ENCODE data around the gene WNK3. TPM values are rescaled to one million over a fixed set of nuclear protein-coding genes. Genes with fewer than 3 reads are reported as not detected.
"Not testable (repeated sequence)": the region's sequence is repeated elsewhere in the genome, so short reads cannot be mapped to it uniquely, and the experiment has no call there.

The WNK3 gene
- polyA plus RNA-seq, 3 donors, result not detected

GRCh38 chrX:54397113-54397512, 39.3 kb upstream of the WNK3 start:
- Mint-ChIP-seq H3K36me3 (no peaks in the 10 kb centered on the region), H3K9me3 (peaks cover 0 to 8% (median 2%) of the 10 kb centered on the region in 7 donors), H3K27ac (no peak overlapping the region), H3K27me3 (ENCODE audit: low read depth in 3 of 3) (peaks cover 6 to 11% (median 9%) of the 10 kb centered on the region in 3 donors), H3K4me1 (no peaks in the 10 kb centered on the region), H3K4me3 (no peak overlapping the region)
- H3K4me2 ChIP-seq (replicated peaks; ENCODE audit: extremely low read depth, low read length, poor library complexity, severe bottlenecking), result no peak overlapping the region
- no peak overlapping the region for H3K27ac ChIP-seq (ENCODE audit: low read depth in 1 of 2, low read length in 2 of 2)
- no peaks in the 10 kb centered on the region for H3K9me3 ChIP-seq (replicated peaks in 1 of 2; ENCODE audit: control insufficient read depth in 1 of 2, insufficient read depth in 1 of 2, low read length in 2 of 2)
- peaks cover 0 to 1% of the 10 kb centered on the region in 2 donors for H3K27me3 ChIP-seq (ENCODE audit: control insufficient read depth in 2 of 2, insufficient read depth in 2 of 2, low read length in 2 of 2)
- no peak overlapping the region for H3K9ac ChIP-seq (ENCODE audit: insufficient read depth, low read length, poor library complexity, severe bottlenecking)
- H3K36me3 ChIP-seq (replicated peaks in 1 of 2; ENCODE audit: control insufficient read depth in 1 of 2, insufficient read depth in 2 of 2, low read length in 2 of 2), result no peaks in the 10 kb centered on the region
- H2AFZ ChIP-seq (ENCODE audit: insufficient read depth, low read depth, low read length, poor library complexity, severe bottlenecking), result no peak overlapping the region
- H3K4me3 ChIP-seq (replicated peaks in 1 of 3; ENCODE audit: low read depth in 2 of 3, low read length in 3 of 3), result no peak overlapping the region
- no peaks in the 10 kb centered on the region for H3K79me2 ChIP-seq (ENCODE audit: insufficient read depth, low read length)
- TF ChIP-seq CTCF (IDR thresholded peaks at IDR 0.05), result no peak
- WGBS (ENCODE audit: insufficient coverage), result no CpG with 5 or more reads among the region's 1 CpG
- intact Hi-C loops (cut with micrococcal nuclease), result no loop called here
- no peaks in the 10 kb centered on the region for H4K20me1 ChIP-seq (ENCODE audit: insufficient read depth, low read length)
- H3K4me1 ChIP-seq (ENCODE audit: control insufficient read depth in 1 of 2, insufficient read depth in 2 of 2, low read length in 2 of 2), result no peaks in the 10 kb centered on the region
- DNase-seq, result no peak

GRCh38 chrX:54386314-54386713, 28.5 kb upstream of the WNK3 start:
- Mint-ChIP-seq H3K4me1 (no peaks in the 10 kb centered on the region), H3K9me3 (peaks cover 0 to 13% (median 0%) of the 10 kb centered on the region in 7 donors), H3K27ac (no peak overlapping the region), H3K4me3 (no peak overlapping the region), H3K27me3 (ENCODE audit: low read depth in 3 of 3) (peaks cover 0 to 4% (median 4%) of the 10 kb centered on the region in 3 donors), H3K36me3 (no peaks in the 10 kb centered on the region)
- Histone ChIP-seq H2AFZ (ENCODE audit: insufficient read depth, low read depth, low read length, poor library complexity, severe bottlenecking) (no peak overlapping the region), H3K4me1 (ENCODE audit: control insufficient read depth in 1 of 2, insufficient read depth in 2 of 2, low read length in 2 of 2) (no peaks in the 10 kb centered on the region), H4K20me1 (ENCODE audit: insufficient read depth, low read length) (no peaks in the 10 kb centered on the region), H3K79me2 (ENCODE audit: insufficient read depth, low read length) (no peaks in the 10 kb centered on the region), H3K4me2 (replicated peaks; ENCODE audit: extremely low read depth, low read length, poor library complexity, severe bottlenecking) (no peak overlapping the region), H3K27me3 (ENCODE audit: control insufficient read depth in 2 of 2, insufficient read depth in 2 of 2, low read length in 2 of 2) (no peaks in the 10 kb centered on the region), H3K27ac (ENCODE audit: low read depth in 1 of 2, low read length in 2 of 2) (no peak overlapping the region), H3K9ac (ENCODE audit: insufficient read depth, low read length, poor library complexity, severe bottlenecking) (no peak overlapping the region), H3K9me3 (replicated peaks in 1 of 2; ENCODE audit: control insufficient read depth in 1 of 2, insufficient read depth in 1 of 2, low read length in 2 of 2) (no peaks in the 10 kb centered on the region), H3K36me3 (replicated peaks in 1 of 2; ENCODE audit: control insufficient read depth in 1 of 2, insufficient read depth in 2 of 2, low read length in 2 of 2) (no peaks in the 10 kb centered on the region), H3K4me3 (replicated peaks in 1 of 3; ENCODE audit: low read depth in 2 of 3, low read length in 3 of 3) (no peak overlapping the region)
- DNase-seq, result no peak
- intact Hi-C loops (cut with micrococcal nuclease), result no loop called here
- WGBS (ENCODE audit: insufficient coverage), result no CpG with 5 or more reads among the region's 1 CpG
- no peak for TF ChIP-seq CTCF (IDR thresholded peaks at IDR 0.05)

- H3K4me3 Mint-ChIP-seq; H3K36me3 ChIP-seq (replicated peaks in 1 of 2; ENCODE audit: control insufficient read depth in 1 of 2, insufficient read depth in 2 of 2, low read length in 2 of 2); H3K36me3 Mint-ChIP-seq; H3K27me3 ChIP-seq (ENCODE audit: control insufficient read depth in 2 of 2, insufficient read depth in 2 of 2, low read length in 2 of 2); H3K79me2 ChIP-seq (ENCODE audit: insufficient read depth, low read length); H3K27me3 Mint-ChIP-seq (ENCODE audit: low read depth in 3 of 3); intact Hi-C loops (cut with micrococcal nuclease); H3K4me2 ChIP-seq (replicated peaks; ENCODE audit: extremely low read depth, low read length, poor library complexity, severe bottlenecking); H3K9me3 ChIP-seq (replicated peaks in 1 of 2; ENCODE audit: control insufficient read depth in 1 of 2, insufficient read depth in 1 of 2, low read length in 2 of 2); H3K27ac Mint-ChIP-seq; H3K27ac ChIP-seq (ENCODE audit: low read depth in 1 of 2, low read length in 2 of 2); H3K9ac ChIP-seq (ENCODE audit: insufficient read depth, low read length, poor library complexity, severe bottlenecking); H4K20me1 ChIP-seq (ENCODE audit: insufficient read depth, low read length); H3K4me3 ChIP-seq (replicated peaks in 1 of 3; ENCODE audit: low read depth in 2 of 3, low read length in 3 of 3); H3K4me1 Mint-ChIP-seq; H2AFZ ChIP-seq (ENCODE audit: insufficient read depth, low read depth, low read length, poor library complexity, severe bottlenecking); DNase-seq; H3K4me1 ChIP-seq (ENCODE audit: control insufficient read depth in 1 of 2, insufficient read depth in 2 of 2, low read length in 2 of 2): not testable (repeated sequence)
- WGBS (ENCODE audit: insufficient coverage), result no CpG with 5 or more reads among the region's 5 CpGs
- peaks cover 0 to 19% (median 8%) of the 10 kb centered on the region in 7 donors for H3K9me3 Mint-ChIP-seq
These were observed 26.8 kb upstream of the WNK3 start for GRCh38 chrX:54384661-54385060.

Data from CD14-positive monocyte (primary cell).